CD4-positive, alpha-beta T cell (primary cell): ENCODE data around the gene ARHGAP26. TPM values are rescaled to one million over a fixed set of nuclear protein-coding genes. Genes with fewer than 3 reads are reported as not detected.

Experiments
- ATAC-seq: fragments of 200-7000 bp; cut with Tn5 transposase; one replicate; pipeline ENCODE4 v1.10.0; 2022; ENCODE audit warnings: mild to moderate bottlenecking; ENCODE audit not compliant: poor library complexity
- CTCF ChIA-PET: fragments of 350-600 bp; sonication (Branson Sonifier 250); formaldehyde crosslinking; loops from one replicate; lab custom pipeline; 2021; ENCODE audit warnings: antibody characterized with exemption, inconsistent platforms; lab: Charles Lee
- POLR2A ChIA-PET: fragments of 350-600 bp; sonication (Branson Sonifier 250); formaldehyde crosslinking; loops from one replicate; lab custom pipeline; 2021; ENCODE audit warnings: antibody characterized with exemption, inconsistent platforms; lab: Charles Lee
- DNase-seq, 14 experiments: peaks; one replicate each; pipeline ENCODE4 v3.0.0-alpha.2; 2013 to 2020; ENCODE audit warnings: mixed read lengths in 2 of 14
- H3K27ac ChIP-seq, 2 donors: one replicate each; pipeline versions ENCODE4 v1.5.1 to v1.7.0; 2013; ENCODE audit warnings: low read length in 2 of 2, low read depth in 1 of 2, mild to moderate bottlenecking in 1 of 2
- H3K27me3 ChIP-seq, 2 experiments: 1 replicate in 1 of 2; 2 replicates in 1 of 2; pipeline versions ENCODE4 v1.6.1 to v1.7.0; 2013; ENCODE audit warnings: low read length in 2 of 2, control low read depth in 1 of 2, mild to moderate bottlenecking in 1 of 2, moderate library complexity in 1 of 2; ENCODE audit not compliant: insufficient read depth in 2 of 2, control insufficient read depth in 1 of 2
- H3K36me3 ChIP-seq: one replicate; pipeline ENCODE4 v1.6.1; 2013; ENCODE audit warnings: low read length, control low read depth; ENCODE audit not compliant: insufficient read depth
- H3K4me1 ChIP-seq: one replicate; pipeline ENCODE4 v1.6.1; 2013; ENCODE audit warnings: low read length, control low read depth; ENCODE audit not compliant: insufficient read depth
- H3K4me3 ChIP-seq: one replicate; pipeline ENCODE4 v1.5.1; 2013; ENCODE audit warnings: mild to moderate bottlenecking, low read length, moderate library complexity
- H3K9me3 ChIP-seq, 2 experiments: 1 replicate in 1 of 2; 2 replicates in 1 of 2; pipeline versions ENCODE4 v1.6.1 to v1.7.0; 2013; ENCODE audit warnings: low read length in 2 of 2, mild to moderate bottlenecking in 2 of 2, control low read depth in 1 of 2, moderate library complexity in 1 of 2; ENCODE audit not compliant: control insufficient read depth in 1 of 2, insufficient read depth in 1 of 2
- H3K27ac Mint-ChIP-seq: one replicate; pipeline ENCODE4 v1.8.0; 2020; ENCODE audit warnings: mixed read lengths
- H3K27me3 Mint-ChIP-seq: one replicate; pipeline ENCODE4 v1.8.0; 2021; ENCODE audit warnings: mixed read lengths
- H3K36me3 Mint-ChIP-seq: one replicate; pipeline ENCODE4 v1.8.0; 2021; ENCODE audit warnings: low read depth, mixed read lengths
- H3K4me1 Mint-ChIP-seq: one replicate; pipeline ENCODE4 v1.8.0; 2021; ENCODE audit warnings: low read depth, mixed read lengths
- H3K4me3 Mint-ChIP-seq: one replicate; pipeline ENCODE4 v1.8.0; 2020; ENCODE audit warnings: mild to moderate bottlenecking, mixed read lengths
- H3K9me3 Mint-ChIP-seq: one replicate; pipeline ENCODE4 v1.8.0; 2020; ENCODE audit warnings: mixed read lengths
- CTCF ChIP-seq: fragments of 200-600 bp; IDR thresholded peaks from one replicate; pipeline ENCODE4 v1.8.0; 2022; ENCODE audit warnings: antibody characterized with exemption, mild to moderate bottlenecking
- intact Hi-C, 2 experiments: fragments of 100-400 bp; cut with DNase I in 1 of 2; cut with micrococcal nuclease in 1 of 2; formaldehyde crosslinking; loops; one replicate each; pipeline versions ENCODE4 v1.15.1 to v1.9.0; 2023 to 2025; cut with DNase I, micrococcal nuclease
- total RNA-seq, 174 experiments: library from RNA in 2 of 174; stranded (reverse) in 2 of 174; gene quantifications; one replicate each; pipeline ENCODE4 v1.2.3 and lab custom pipeline; 2021 to 2026

Gene ARHGAP26
- total RNA-seq, 2 experiments from 2014 or later: 24.9 to 27.3 TPM

- no peaks in the 10 kb centered on the region for H3K36me3 ChIP-seq
- Mint-ChIP-seq H3K4me3 (no peak overlapping the region), H3K4me1 (no peaks in the 10 kb centered on the region), H3K36me3 (peaks cover 23% of the 10 kb centered on the region), H3K27ac (no peak overlapping the region), H3K27me3 (no peaks in the 10 kb centered on the region), H3K9me3 (no peaks in the 10 kb centered on the region)
- CTCF ChIA-PET: no interaction called here
- H3K27me3 ChIP-seq: no peaks in the 10 kb centered on the region
- no peaks in the 10 kb centered on the region for H3K4me1 ChIP-seq
- intact Hi-C loops: no loop called here
- H3K4me3 ChIP-seq: no peak overlapping the region
- H3K9me3 ChIP-seq: no peaks in the 10 kb centered on the region
- DNase-seq (no peak), ATAC-seq (no peak)
- POLR2A ChIA-PET: no interaction called here
- no peak overlapping the region for H3K27ac ChIP-seq
- TF ChIP-seq CTCF: no peak
Observed at GRCh38 chr5:143162810-143163209, 392.6 kb downstream of the ARHGAP26 start.

GRCh38 chr5:143164557-143164956, 394.4 kb downstream of the ARHGAP26 start:
- Histone ChIP-seq H3K4me3 (no peak overlapping the region), H3K36me3 (no peaks in the 10 kb centered on the region), H3K4me1 (no peaks in the 10 kb centered on the region), H3K27ac (no peak overlapping the region), H3K27me3 (no peaks in the 10 kb centered on the region), H3K9me3 (no peaks in the 10 kb centered on the region)
- Mint-ChIP-seq H3K27me3 (no peaks in the 10 kb centered on the region), H3K36me3 (peaks cover 23% of the 10 kb centered on the region), H3K27ac (no peak overlapping the region), H3K4me1 (no peaks in the 10 kb centered on the region), H3K9me3 (no peaks in the 10 kb centered on the region), H3K4me3 (no peak overlapping the region)
- POLR2A ChIA-PET: interaction anchor here (0.8 kb wide), 1 partner anchor 64 kb away, joined by 4 read pairs; no protein-coding TSS in a partner anchor
- ATAC-seq (no peak), DNase-seq (no peak)
- CTCF ChIA-PET: no interaction called here
- TF ChIP-seq CTCF: no peak
- intact Hi-C loops: no loop called here

GRCh38 chr5:143165049-143165880, 395.1 kb downstream of the ARHGAP26 start:
- Mint-ChIP-seq H3K27me3 (no peaks in the 10 kb centered on the region), H3K4me1 (no peaks in the 10 kb centered on the region), H3K27ac (no peak overlapping the region), H3K36me3 (peaks cover 23% of the 10 kb centered on the region), H3K4me3 (no peak overlapping the region), H3K9me3 (no peaks in the 10 kb centered on the region)
- CTCF ChIA-PET: no interaction called here
- intact Hi-C loops: no loop called here
- Histone ChIP-seq H3K27me3 (no peaks in the 10 kb centered on the region), H3K4me1 (no peaks in the 10 kb centered on the region), H3K36me3 (no peaks in the 10 kb centered on the region), H3K4me3 (no peak overlapping the region), H3K9me3 (no peaks in the 10 kb centered on the region), H3K27ac (no peak overlapping the region)
- DNase-seq (no peak), ATAC-seq (no peak)
- POLR2A ChIA-PET: no interaction called here
- TF ChIP-seq CTCF: no peak
